Testis (tissue), 3 donors: Measurements from ENCODE around the gene SULT6B1. TPM values are rescaled to one million over a fixed set of nuclear protein-coding genes. Genes with fewer than 3 reads are reported as not detected.

Experiments
- DNase-seq: peaks from one replicate; pipeline ENCODE4 v3.0.0-alpha.2; 2019
- H3K27ac ChIP-seq, 2 donors: fragments of 200-600 bp; sonication (generic); one replicate each; pipeline ENCODE4 v1.5.1; 2019
- H3K27me3 ChIP-seq: fragments of 200-600 bp; sonication (generic); one replicate; pipeline ENCODE4 v1.5.1; 2019
- H3K36me3 ChIP-seq: fragments of 200-600 bp; sonication (generic); one replicate; pipeline ENCODE4 v1.5.1; 2017; ENCODE audit warnings: low read depth; ENCODE audit errors: missing control alignments
- H3K4me1 ChIP-seq: fragments of 200-600 bp; sonication (generic); one replicate; pipeline ENCODE4 v1.5.1; 2019
- H3K4me3 ChIP-seq, 2 donors: fragments of 200-600 bp; sonication (generic); one replicate each; pipeline ENCODE4 v1.5.1; 2017 to 2019
- H3K9me3 ChIP-seq: fragments of 200-600 bp; sonication (generic); one replicate; pipeline ENCODE4 v1.5.1; 2017
- POLR2A ChIP-seq: fragments of 450-650 bp; IDR thresholded peaks from one replicate; pipeline ENCODE4 v1.6.1; 2017; ENCODE audit warnings: antibody characterized with exemption, mild to moderate bottlenecking, moderate library complexity
- WGBS, 2 donors: methylation state at CpG; one replicate each; pipeline ENCODE4 v1.1.5; 2018; 5-methylcytosine and 5-hydroxymethylcytosine counted together
- intact Hi-C: fragments of 100-400 bp; cut with DNase I; formaldehyde crosslinking; loops from one replicate; pipeline ENCODE4 v1.15.1; 2023; ENCODE audit warnings: low total_unique reads
- polyA plus RNA-seq: library from polyadenylated mRNA; stranded (reverse); fragments of 350-450 nt; fragmentation: Illumina TruSeq; extraction: RNeasy Lipid Tissue Mini Kit (QIAGEN cat#74804); gene quantifications from one replicate; pipeline ENCODE4 v1.2.3, GENCODE V29; 2014; ENCODE audit warnings: low read depth, low replicate concordance; ENCODE audit not compliant: insufficient read depth
- total RNA-seq, 2 donors: library from RNA; depleted of rRNA; stranded (reverse); fragments of >200 nt; gene quantifications; one replicate each; pipeline ENCODE4 v1.2.3, GENCODE V29; 2016
- TF ChIP-seq, protein P1 (sequence below), 3 experiments: fragments of 450-650 bp in 2 of 3; fragments of 200-600 bp in 1 of 3; sonication (generic) in 1 of 3; IDR thresholded peaks; one replicate each; pipeline ENCODE4 v1.5.1; 2016 to 2019; ENCODE audit warnings: antibody characterized with exemption in 3 of 3, mild to moderate bottlenecking in 2 of 3, moderate library complexity in 1 of 3

The SULT6B1 gene
- total and polyA plus RNA-seq, 3 donors from 2014 or later: 0.31 to 3.8 (median 1.7) TPM

DNA sequence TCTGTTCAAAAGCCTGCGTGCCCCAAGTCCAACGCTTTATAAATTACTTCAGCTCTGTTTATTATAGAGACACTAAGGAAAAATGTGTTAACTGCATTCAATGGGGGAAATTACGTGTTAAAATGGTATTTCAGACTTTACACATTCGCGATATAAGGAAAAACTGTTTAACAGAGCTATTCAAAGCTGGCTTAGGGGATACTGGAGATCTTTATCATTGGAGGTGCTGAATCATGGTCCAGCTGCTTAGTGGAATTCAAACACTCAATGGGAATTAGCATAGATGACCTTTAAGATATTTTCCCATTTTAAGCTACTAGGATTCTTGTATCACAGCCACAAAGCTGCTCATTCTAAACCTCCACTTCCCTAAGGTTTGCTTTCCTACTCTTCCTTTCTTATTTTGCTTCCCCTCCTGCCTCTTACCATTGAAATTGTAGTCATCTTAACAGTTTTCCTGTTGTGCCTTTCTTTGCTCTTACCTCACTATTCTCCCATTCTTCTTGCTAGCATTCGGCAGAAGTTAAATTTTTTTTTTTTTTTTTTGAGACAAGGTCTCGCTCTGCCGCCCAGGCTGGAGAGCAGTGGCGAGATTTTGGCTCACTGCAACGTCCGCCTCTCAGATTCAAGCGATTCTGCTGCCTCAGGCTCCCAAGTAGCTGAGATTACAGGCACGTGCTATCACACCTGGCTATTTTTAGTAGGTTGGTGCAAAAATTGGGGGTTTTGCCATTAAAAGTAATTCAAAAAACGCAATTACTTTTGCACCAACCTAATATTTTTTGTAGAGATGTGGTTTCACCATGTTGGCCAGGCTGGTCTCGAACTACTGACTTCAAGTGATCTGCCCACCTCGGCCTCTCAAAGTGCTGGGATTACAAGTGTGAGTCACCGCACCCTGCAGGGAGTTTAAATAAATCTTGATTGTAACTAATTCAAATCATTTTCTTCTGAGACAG, 6.5 kb downstream of the SULT6B1 start:
- no peaks in the 10 kb centered on the region for H3K27me3 ChIP-seq
- H3K36me3 ChIP-seq: no peaks in the 10 kb centered on the region
- no peak overlapping the region for H3K27ac ChIP-seq
- intact Hi-C loops: no loop called here
- WGBS, 2 donors: 82 to 83% methylated on average over 17 of the region's 17 CpGs
- TF ChIP-seq POLR2A: no peak
- TF ChIP-seq, protein P1, sequence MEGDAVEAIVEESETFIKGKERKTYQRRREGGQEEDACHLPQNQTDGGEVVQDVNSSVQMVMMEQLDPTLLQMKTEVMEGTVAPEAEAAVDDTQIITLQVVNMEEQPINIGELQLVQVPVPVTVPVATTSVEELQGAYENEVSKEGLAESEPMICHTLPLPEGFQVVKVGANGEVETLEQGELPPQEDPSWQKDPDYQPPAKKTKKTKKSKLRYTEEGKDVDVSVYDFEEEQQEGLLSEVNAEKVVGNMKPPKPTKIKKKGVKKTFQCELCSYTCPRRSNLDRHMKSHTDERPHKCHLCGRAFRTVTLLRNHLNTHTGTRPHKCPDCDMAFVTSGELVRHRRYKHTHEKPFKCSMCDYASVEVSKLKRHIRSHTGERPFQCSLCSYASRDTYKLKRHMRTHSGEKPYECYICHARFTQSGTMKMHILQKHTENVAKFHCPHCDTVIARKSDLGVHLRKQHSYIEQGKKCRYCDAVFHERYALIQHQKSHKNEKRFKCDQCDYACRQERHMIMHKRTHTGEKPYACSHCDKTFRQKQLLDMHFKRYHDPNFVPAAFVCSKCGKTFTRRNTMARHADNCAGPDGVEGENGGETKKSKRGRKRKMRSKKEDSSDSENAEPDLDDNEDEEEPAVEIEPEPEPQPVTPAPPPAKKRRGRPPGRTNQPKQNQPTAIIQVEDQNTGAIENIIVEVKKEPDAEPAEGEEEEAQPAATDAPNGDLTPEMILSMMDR (IDR thresholded peaks at IDR 0.05): no peak
- no peak overlapping the region for H3K4me3 ChIP-seq
- no peak for DNase-seq
- H3K4me1 ChIP-seq: no peaks in the 10 kb centered on the region
- H3K9me3 ChIP-seq: no peaks in the 10 kb centered on the region

DNA sequence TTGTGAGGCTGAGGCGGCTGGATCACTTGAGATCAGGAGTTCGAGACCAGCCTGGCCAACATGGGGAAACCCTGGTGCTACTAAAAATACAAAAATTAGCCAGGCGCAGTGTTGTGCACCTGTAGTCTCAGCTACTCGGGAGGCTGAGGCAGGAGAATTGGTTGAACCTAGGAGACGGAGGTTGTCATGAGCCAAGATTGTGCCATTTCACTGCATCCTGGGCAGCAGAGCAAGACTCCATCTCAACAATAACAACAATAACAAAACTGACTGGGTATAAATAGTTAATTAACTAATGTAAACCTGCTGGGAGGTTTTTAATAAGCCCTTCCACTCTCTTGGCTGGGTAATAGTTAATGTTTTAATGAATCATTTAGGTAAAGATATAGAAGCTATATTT, 7.8 kb downstream of the SULT6B1 start:
- DNase-seq: no peak
- Histone ChIP-seq H3K4me1 (no peaks in the 10 kb centered on the region), H3K27me3 (no peaks in the 10 kb centered on the region), H3K9me3 (no peaks in the 10 kb centered on the region), H3K36me3 (no peaks in the 10 kb centered on the region), H3K4me3 (no peak overlapping the region), H3K27ac (no peak overlapping the region)
- TF ChIP-seq, protein P1 (IDR thresholded peaks at IDR 0.05): no peak
- no peak for TF ChIP-seq POLR2A
- intact Hi-C loops: no loop called here
- 95 to 96% methylated on average over 5 of the region's 5 CpGs for WGBS, 2 donors

DNA sequence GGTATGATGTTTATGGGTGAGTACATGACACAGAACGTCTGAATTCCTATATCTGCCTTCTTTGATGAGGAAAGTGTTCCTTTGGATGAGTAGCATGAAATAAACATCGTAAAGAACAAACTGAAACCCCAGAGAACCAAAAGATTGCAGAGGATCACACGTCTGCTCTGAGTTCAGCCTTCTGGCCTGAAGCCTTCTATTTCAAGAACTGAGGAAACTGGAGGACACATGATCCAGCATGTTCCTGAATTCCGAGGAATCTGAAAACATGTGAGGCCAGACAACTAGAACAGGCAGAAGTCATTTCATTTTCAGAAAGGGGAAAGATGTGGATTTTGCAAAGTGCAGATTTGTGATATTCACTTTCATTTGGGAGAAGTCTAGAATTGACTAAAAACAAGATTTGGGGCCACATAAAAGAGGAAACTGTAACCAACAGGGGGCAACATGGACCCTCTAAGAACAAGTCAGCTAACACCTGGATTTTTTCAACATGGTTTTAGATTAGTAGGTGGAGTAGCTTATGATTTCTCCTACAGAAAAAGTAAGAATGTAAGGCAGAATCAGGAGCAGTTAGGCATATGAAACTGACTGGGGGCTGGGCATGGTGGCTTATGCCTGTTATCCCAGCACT, 8.3 kb downstream of the SULT6B1 start:
- no peak for DNase-seq
- no peaks in the 10 kb centered on the region for H3K9me3 ChIP-seq
- intact Hi-C loops: no loop called here
- 47 to 50% methylated on average over 4 of the region's 4 CpGs for WGBS, 2 donors
- H3K27me3 ChIP-seq: no peaks in the 10 kb centered on the region
- H3K4me1 ChIP-seq: no peaks in the 10 kb centered on the region
- TF ChIP-seq, protein P1 (IDR thresholded peaks at IDR 0.05): no peak
- TF ChIP-seq POLR2A: no peak
- H3K4me3 ChIP-seq: no peak overlapping the region
- H3K36me3 ChIP-seq: no peaks in the 10 kb centered on the region
- peak overlapping the region; percentile 22 to 32 for H3K27ac ChIP-seq

DNA sequence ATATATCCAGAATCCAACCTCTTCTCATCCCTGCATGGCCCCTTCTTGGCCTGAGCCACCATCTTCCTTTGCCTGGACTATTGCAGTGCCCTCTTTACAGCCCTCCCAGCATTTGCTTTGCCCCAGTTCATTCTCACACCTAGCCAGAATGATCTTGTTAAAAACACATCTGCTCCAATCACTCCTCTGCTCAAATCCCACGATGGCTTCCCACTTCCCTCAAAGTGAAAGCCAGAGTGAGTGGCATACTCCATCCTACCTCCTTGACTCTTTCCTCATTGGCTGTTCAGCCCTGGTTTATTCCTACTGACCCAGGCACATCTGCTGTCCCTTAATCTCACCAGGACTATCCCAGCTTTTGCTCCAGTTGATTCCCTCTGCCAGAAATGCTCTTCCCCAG, 14.7 kb downstream of the SULT6B1 start:
- no peaks in the 10 kb centered on the region for H3K9me3 ChIP-seq
- H3K4me3 ChIP-seq: no peak overlapping the region
- WGBS, 2 donors: 56 to 75% methylated on average over 1 of the region's 1 CpG
- H3K27me3 ChIP-seq: no peaks in the 10 kb centered on the region
- H3K4me1 ChIP-seq: no peaks in the 10 kb centered on the region
- no peaks in the 10 kb centered on the region for H3K36me3 ChIP-seq
- intact Hi-C loops: no loop called here
- no peak for TF ChIP-seq POLR2A
- TF ChIP-seq, protein P1 (IDR thresholded peaks at IDR 0.05): no peak
- DNase-seq: no peak
- no peak overlapping the region for H3K27ac ChIP-seq
